Right lobe of liver (tissue), 4 donors: ENCODE data around the gene GGCX.
A peak's percentile ranks its signal among the peaks of the same experiment; 100 is the strongest.

Source experiments
- CTCF ChIP-seq, 4 donors: fragments of 200-600 bp in 3 of 4; fragments of 450-650 bp in 1 of 4; IDR thresholded peaks; one replicate each; pipeline versions ENCODE4 v1.5.1 to v1.8.0; 2016 to 2022; ENCODE audit warnings: antibody characterized with exemption in 4 of 4, mild to moderate bottlenecking in 2 of 4
- POLR2A ChIP-seq: fragments of 450-650 bp; IDR thresholded peaks from one replicate; pipeline ENCODE4 v1.6.1; 2017; ENCODE audit warnings: antibody characterized with exemption, mild to moderate bottlenecking
- donor health status: DM: no; HTN: no; CAD: no.
- donor health status: DM: no; HTN: no; CAD: no.
- donor health status: DM: no; HTN: yes; CAD: no.

- TF ChIP-seq CTCF (IDR thresholded peaks at IDR 0.05) (peak in 3 of 4 donors; percentile 22 to 29 (median 24)), POLR2A (no peak)
Measured at GRCh38 chr2:85503168-85503850, 58.0 kb downstream of the GGCX start.
